Thoracic aorta (tissue), 2 donors: Measurements from ENCODE around the gene STRIT1. TPM values are rescaled to one million over a fixed set of nuclear protein-coding genes. Genes with fewer than 3 reads are reported as not detected.

Experiments used
- ATAC-seq: fragments of 150-250 bp; one replicate; pipeline ENCODE4 v1.8.0; 2017; ENCODE audit warnings: low read depth; ENCODE audit not compliant: insufficient number of reproducible peaks, low FRiP score
- DNase-seq: peaks from one replicate; pipeline ENCODE4 v3.0.0-alpha.2; 2020; ENCODE audit warnings: low spot score
- H3K27ac ChIP-seq, 2 donors: fragments of 200-600 bp; sonication (generic); 1 replicate in 1 of 2; 2 replicates in 1 of 2; pipeline ENCODE4 v1.5.1; 2016; ENCODE audit warnings: mild to moderate bottlenecking in 2 of 2, moderate library complexity in 2 of 2
- H3K27me3 ChIP-seq: fragments of 200-600 bp; sonication (generic); replicated peaks from 2 replicates; pipeline ENCODE4 v1.6.0; 2016; ENCODE audit warnings: mild to moderate bottlenecking; ENCODE audit not compliant: insufficient read depth
- H3K36me3 ChIP-seq: fragments of 200-600 bp; sonication (generic); one replicate; pipeline ENCODE4 v1.5.1; 2016
- H3K4me1 ChIP-seq, 2 donors: fragments of 200-600 bp; sonication (generic); 1 replicate in 1 of 2; 2 replicates in 1 of 2; pipeline versions ENCODE4 v1.5.1 to v1.6.0; 2016; ENCODE audit warnings: low read depth in 2 of 2, mild to moderate bottlenecking in 1 of 2; ENCODE audit not compliant: control insufficient read depth in 1 of 2
- H3K4me3 ChIP-seq: fragments of 200-600 bp; sonication (generic); 2 replicates; pipeline ENCODE4 v1.5.1; 2016; ENCODE audit warnings: mild to moderate bottlenecking
- H3K9me3 ChIP-seq: fragments of 200-600 bp; sonication (generic); 2 replicates; pipeline ENCODE4 v1.5.1; 2016
- CTCF ChIP-seq: fragments of 200-600 bp; sonication (generic); IDR thresholded peaks from one replicate; pipeline ENCODE4 v1.5.1; 2019; ENCODE audit warnings: antibody characterized with exemption
- total RNA-seq, 2 donors: library from RNA; depleted of rRNA; stranded (reverse); fragments of >200 nt; gene quantifications; one replicate each; pipeline versions ENCODE4 v1.1.0 to v1.2.3, GENCODE V29; 2016

STRIT1 gene
- total RNA-seq, 2 donors from 2014 or later: not detected

DNA sequence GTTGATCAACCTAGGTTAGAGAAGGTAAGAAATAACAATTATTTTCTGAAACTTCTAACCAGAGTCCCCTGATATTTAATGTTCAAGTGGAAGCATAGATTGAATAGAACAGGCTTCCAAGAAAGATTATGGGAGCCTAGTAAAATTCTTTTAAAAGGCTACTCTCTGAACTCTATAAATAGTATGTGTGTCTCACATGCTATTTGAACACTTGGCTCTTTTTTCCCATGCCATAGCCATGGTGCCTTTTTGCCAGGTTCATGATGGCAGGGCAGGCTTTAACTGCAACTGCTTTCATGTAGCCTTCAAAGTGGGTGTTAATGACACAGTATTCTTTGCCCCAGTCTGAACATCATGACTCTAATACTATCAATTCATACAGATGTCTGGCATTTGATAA lies 22.9 kb upstream of the STRIT1 start:
- Histone ChIP-seq H3K36me3 (no peaks in the 10 kb centered on the region), H3K27me3 (no peaks in the 10 kb centered on the region), H3K4me3 (no peak overlapping the region), H3K9me3 (no peaks in the 10 kb centered on the region), H3K4me1 (no peaks in the 10 kb centered on the region), H3K27ac (no peak overlapping the region)
- no peak for TF ChIP-seq CTCF
- DNase-seq (no peak), ATAC-seq (no peak)

DNA sequence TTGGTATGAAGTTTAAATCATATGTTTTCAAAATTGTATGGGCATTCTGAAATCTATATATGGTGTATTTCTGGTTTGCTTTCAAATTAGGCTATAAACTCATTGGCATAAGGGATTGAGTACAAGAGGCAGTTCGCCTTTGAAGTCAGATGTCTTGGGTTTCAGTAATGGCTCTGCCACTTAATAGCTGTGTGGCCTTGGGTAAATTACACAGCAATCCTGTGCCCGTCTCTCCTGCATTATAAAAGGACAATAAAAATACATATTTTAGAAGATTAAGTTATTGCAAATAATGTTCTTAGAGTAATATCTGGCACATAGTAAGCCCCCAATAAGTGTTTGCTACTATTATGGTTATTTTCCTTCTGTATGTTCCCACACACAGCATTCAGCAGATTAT lies 20.4 kb upstream of the STRIT1 start:
- Histone ChIP-seq H3K27me3 (no peaks in the 10 kb centered on the region), H3K27ac (no peak overlapping the region), H3K4me1 (no peaks in the 10 kb centered on the region), H3K4me3 (no peak overlapping the region), H3K9me3 (no peaks in the 10 kb centered on the region), H3K36me3 (no peaks in the 10 kb centered on the region)
- DNase-seq (no peak), ATAC-seq (no peak)
- TF ChIP-seq CTCF: no peak

- Histone ChIP-seq H3K9me3 (no peaks in the 10 kb centered on the region), H3K27ac (no peak overlapping the region), H3K36me3 (no peaks in the 10 kb centered on the region), H3K27me3 (no peaks in the 10 kb centered on the region), H3K4me3 (no peak overlapping the region), H3K4me1 (no peaks in the 10 kb centered on the region)
- ATAC-seq: no peak
- no peak for DNase-seq
- no peak for TF ChIP-seq CTCF
These were observed 19.8 kb upstream of the STRIT1 start for GRCh38 chr3:155313300-155313699.

- no peaks in the 10 kb centered on the region for H3K36me3 ChIP-seq
- H3K4me3 ChIP-seq: no peak overlapping the region
- H3K27me3 ChIP-seq: no peaks in the 10 kb centered on the region
- DNase-seq (no peak), ATAC-seq (no peak)
- no peak for TF ChIP-seq CTCF
- H3K9me3 ChIP-seq: no peaks in the 10 kb centered on the region
- H3K4me1 ChIP-seq: no peaks in the 10 kb centered on the region
- H3K27ac ChIP-seq: no peak overlapping the region
These were observed 19.3 kb upstream of the STRIT1 start for GRCh38 chr3:155312781-155313180.

GRCh38 chr3:155309581-155309980 lies 16.1 kb upstream of the STRIT1 start:
- Histone ChIP-seq H3K4me3 (no peak overlapping the region), H3K27me3 (no peaks in the 10 kb centered on the region), H3K9me3 (no peaks in the 10 kb centered on the region), H3K36me3 (no peaks in the 10 kb centered on the region), H3K27ac (no peak overlapping the region), H3K4me1 (no peaks in the 10 kb centered on the region)
- DNase-seq (no peak), ATAC-seq (no peak)
- TF ChIP-seq CTCF: no peak
